Activated naive CD8-positive, alpha-beta T cell treated with anti-CD3 and anti-CD28 coated beads, Interleukin-2, amount 10 ng/mL, durations not matched to agents 7 days and 5 days (primary cell): Measurements from ENCODE around the gene DUSP1. TPM values are rescaled to one million over a fixed set of nuclear protein-coding genes. Genes with fewer than 3 reads are reported as not detected.

Source experiments
- ATAC-seq: fragments of 150-1000 bp; cut with Tn5 transposase; one replicate; pipeline ENCODE4 v1.10.0; 2021; ENCODE audit warnings: low read depth, moderate library complexity
- POLR2A ChIA-PET: fragments of 350-600 bp; sonication (Branson Sonifier 250); formaldehyde crosslinking; loops from one replicate; lab custom pipeline; 2021; ENCODE audit warnings: antibody characterized with exemption; lab: Charles Lee
- DNase-seq: peaks from one replicate; pipeline ENCODE4 v3.0.0; 2021
- H3K27ac Mint-ChIP-seq: one replicate; pipeline ENCODE4 v1.8.0; 2022; ENCODE audit warnings: mild to moderate bottlenecking, mixed read lengths
- H3K27me3 Mint-ChIP-seq: one replicate; pipeline ENCODE4 v1.8.0; 2022; ENCODE audit warnings: mild to moderate bottlenecking, moderate library complexity, mixed read lengths
- H3K36me3 Mint-ChIP-seq: one replicate; pipeline ENCODE4 v1.8.0; 2021; ENCODE audit warnings: mild to moderate bottlenecking, mixed read lengths
- H3K4me1 Mint-ChIP-seq: one replicate; pipeline ENCODE4 v1.8.0; 2021; ENCODE audit warnings: mixed read lengths
- H3K4me3 Mint-ChIP-seq: one replicate; pipeline ENCODE4 v1.8.0; 2022; ENCODE audit warnings: mild to moderate bottlenecking, moderate library complexity, mixed read lengths
- H3K9me3 Mint-ChIP-seq: one replicate; pipeline ENCODE4 v1.8.0; 2021; ENCODE audit warnings: mixed read lengths
- total RNA-seq, 2 experiments: library from RNA; stranded (reverse); gene quantifications; one replicate each; pipeline ENCODE4 v1.2.3, GENCODE V29; 2021

DUSP1 gene
- total RNA-seq, 2 experiments from 2014 or later: 39.4 to 41.5 TPM

DNA sequence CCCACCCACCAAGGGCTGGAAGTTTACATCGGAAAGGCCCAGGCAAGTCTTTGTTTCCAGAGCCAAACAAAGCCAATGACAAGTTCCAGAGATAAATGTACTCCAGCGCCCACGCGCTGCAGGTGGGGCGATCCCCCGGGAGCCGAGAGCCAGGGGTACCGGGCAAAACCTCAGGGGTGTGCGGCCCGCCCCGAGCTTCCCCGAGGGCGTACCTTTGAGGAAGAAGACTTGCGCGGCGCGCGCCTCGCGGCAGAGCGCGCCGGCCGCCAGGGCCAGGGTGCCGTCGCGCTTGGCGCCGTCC is 671 bp downstream of the DUSP1 start:
- peaks cover 33% of the 10 kb centered on the region for H3K4me1 Mint-ChIP-seq
- H3K4me3 Mint-ChIP-seq: peak overlapping the region; percentile 89
- no peaks in the 10 kb centered on the region for H3K9me3 Mint-ChIP-seq
- no peak for ATAC-seq
- no peak for DNase-seq
- H3K36me3 Mint-ChIP-seq: peaks cover 14% of the 10 kb centered on the region
- H3K27ac Mint-ChIP-seq: peak overlapping the region; percentile 77
- H3K27me3 Mint-ChIP-seq: no peaks in the 10 kb centered on the region
- POLR2A ChIA-PET: interaction anchor here (0.5 to 3.4 kb wide), 19 partner anchors 9 to 213 kb away, joined by 3 to 40 read pairs (median 5); partner anchors contain the start of genes ATP6V0E1, ERGIC1 and RPL26L1

- Mint-ChIP-seq H3K4me1 (peaks cover 38% of the 10 kb centered on the region), H3K36me3 (peaks cover 14% of the 10 kb centered on the region), H3K27ac (peak overlapping the region; percentile 77)
Observed at GRCh38 chr5:172769616-172770373, 1.2 kb downstream of the DUSP1 start.

DNA sequence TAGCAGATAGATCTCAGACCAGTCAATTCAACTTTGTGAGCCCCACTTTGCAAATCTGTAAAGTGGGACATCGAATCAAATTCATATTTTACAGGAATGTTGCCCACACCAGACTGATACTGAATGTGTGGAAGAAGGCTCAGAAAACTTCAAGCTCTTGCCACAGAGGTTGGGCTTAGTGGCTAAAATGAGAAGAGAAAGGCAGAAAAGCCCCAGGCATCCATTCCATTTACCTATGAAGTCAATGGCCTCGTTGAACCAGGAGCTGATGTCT is 1.7 kb downstream of the DUSP1 start:
- DNase-seq: no peak
- no peak for ATAC-seq
- Mint-ChIP-seq H3K4me1 (peaks cover 40% of the 10 kb centered on the region), H3K4me3 (peak overlapping the region; percentile 89), H3K27me3 (no peaks in the 10 kb centered on the region), H3K9me3 (no peaks in the 10 kb centered on the region), H3K36me3 (peaks cover 14% of the 10 kb centered on the region), H3K27ac (no peak overlapping the region)
- POLR2A ChIA-PET: interaction anchor here (1.3 kb wide), 1 partner anchor 8 kb away, joined by 4 read pairs; no protein-coding TSS in a partner anchor

More at GRCh38 chr5:172769616-172770373, 1.2 kb downstream of the DUSP1 start:
- no peaks in the 10 kb centered on the region for H3K9me3 Mint-ChIP-seq
- H3K4me3 Mint-ChIP-seq: peak overlapping the region; percentile 89
- POLR2A ChIA-PET: interaction anchor here (0.5 to 3.4 kb wide), 16 partner anchors 9 to 189 kb away, joined by 3 to 40 read pairs (median 4); partner anchors contain the start of genes ERGIC1 and RPL26L1
- no peaks in the 10 kb centered on the region for H3K27me3 Mint-ChIP-seq
- no peak for ATAC-seq
- no peak for DNase-seq

GRCh38 chr5:172768573-172769341 is 2.2 kb downstream of the DUSP1 start:
- DNase-seq: no peak
- peaks cover 14% of the 10 kb centered on the region for H3K36me3 Mint-ChIP-seq
- peaks cover 40% of the 10 kb centered on the region for H3K4me1 Mint-ChIP-seq
- no peaks in the 10 kb centered on the region for H3K27me3 Mint-ChIP-seq
- no peak for ATAC-seq
- no peaks in the 10 kb centered on the region for H3K9me3 Mint-ChIP-seq
- H3K27ac Mint-ChIP-seq: no peak overlapping the region
- POLR2A ChIA-PET: no interaction called here
- peak overlapping the region; percentile 89 for H3K4me3 Mint-ChIP-seq

- DNase-seq: no peak
- H3K27me3 Mint-ChIP-seq: no peaks in the 10 kb centered on the region
- H3K4me1 Mint-ChIP-seq: peaks cover 36% of the 10 kb centered on the region
- POLR2A ChIA-PET: no interaction called here
- H3K36me3 Mint-ChIP-seq: peaks cover 14% of the 10 kb centered on the region
- H3K9me3 Mint-ChIP-seq: no peaks in the 10 kb centered on the region
- H3K27ac Mint-ChIP-seq: no peak overlapping the region
- ATAC-seq: no peak
- H3K4me3 Mint-ChIP-seq: no peak overlapping the region
Observed at GRCh38 chr5:172768098-172768572, 2.9 kb downstream of the DUSP1 start.

GRCh38 chr5:172766287-172767108 is 4.5 kb downstream of the DUSP1 start:
- peaks cover 14% of the 10 kb centered on the region for H3K36me3 Mint-ChIP-seq
- DNase-seq (no peak), ATAC-seq (no peak)
- peaks cover 29% of the 10 kb centered on the region for H3K4me1 Mint-ChIP-seq
- H3K27ac Mint-ChIP-seq: peak overlapping the region; percentile 82
- no peaks in the 10 kb centered on the region for H3K27me3 Mint-ChIP-seq
- POLR2A ChIA-PET: no interaction called here
- H3K9me3 Mint-ChIP-seq: no peaks in the 10 kb centered on the region
- no peak overlapping the region for H3K4me3 Mint-ChIP-seq

- Mint-ChIP-seq H3K36me3 (peaks cover 14% of the 10 kb centered on the region), H3K4me1 (peaks cover 28% of the 10 kb centered on the region), H3K4me3 (peak overlapping the region; percentile 81), H3K9me3 (no peaks in the 10 kb centered on the region), H3K27ac (peak overlapping the region; percentile 82), H3K27me3 (peaks cover 5% of the 10 kb centered on the region)
- no peak for ATAC-seq
- POLR2A ChIA-PET: interaction anchor here (1.2 to 1.8 kb wide), 4 partner anchors 9 to 42 kb away, joined by 5 to 16 read pairs (median 6); no protein-coding TSS in a partner anchor
- no peak for DNase-seq
Observed at GRCh38 chr5:172765766-172766286, 5.2 kb downstream of the DUSP1 start.

DNA sequence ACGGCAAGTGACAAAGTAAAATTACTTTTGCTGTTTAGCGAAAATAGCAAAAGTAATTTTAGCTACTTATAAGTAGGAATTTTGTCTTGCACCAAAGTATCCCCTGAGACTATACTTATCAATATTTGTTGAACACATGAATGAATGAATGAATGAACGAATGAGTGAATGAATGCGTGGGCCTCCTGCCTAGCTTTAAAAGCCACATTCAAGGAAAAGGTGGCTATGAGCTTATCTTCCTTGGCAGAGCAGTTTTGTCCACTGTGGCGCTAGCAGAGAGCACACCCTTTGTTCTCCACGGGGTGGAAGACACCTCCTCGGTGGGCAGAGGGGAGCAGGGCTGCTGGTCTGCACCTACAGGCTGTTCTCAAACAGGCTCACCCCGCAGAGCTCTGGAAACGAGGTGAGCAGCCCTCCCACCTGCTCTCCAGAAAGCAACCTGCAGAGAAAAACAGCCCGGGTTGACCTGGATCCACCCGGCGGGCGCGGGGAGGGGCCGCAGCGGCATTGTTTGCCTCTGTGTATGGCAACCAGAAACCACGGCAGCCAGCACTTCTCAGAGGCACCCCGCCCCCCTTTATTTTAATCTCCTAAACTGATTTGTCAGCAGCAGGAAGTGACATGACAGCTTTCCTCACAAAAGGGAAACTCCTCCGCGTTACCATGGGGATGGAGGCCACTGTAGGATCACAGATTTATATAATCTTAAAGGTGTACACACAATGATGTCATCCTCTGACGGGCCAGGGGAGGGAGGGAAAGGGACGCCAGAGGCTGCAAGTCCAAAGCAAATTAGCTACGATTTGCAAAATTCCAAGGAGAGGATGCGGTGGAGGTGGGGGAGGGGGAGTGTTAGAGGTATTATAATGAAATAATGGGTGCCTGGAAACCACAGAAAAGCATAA is 5.9 kb downstream of the DUSP1 start:
- H3K36me3 Mint-ChIP-seq: peaks cover 14% of the 10 kb centered on the region
- peaks cover 9% of the 10 kb centered on the region for H3K27me3 Mint-ChIP-seq
- H3K4me3 Mint-ChIP-seq: peak overlapping the region; percentile 81
- peaks cover 27% of the 10 kb centered on the region for H3K4me1 Mint-ChIP-seq
- ATAC-seq (peak; percentile 81), DNase-seq (peak; percentile 89)
- H3K27ac Mint-ChIP-seq: peak overlapping the region; percentile 82
- POLR2A ChIA-PET: interaction anchor here (0.7 to 1.8 kb wide), 9 partner anchors 9 to 380 kb away, joined by 3 to 16 read pairs (median 5); partner anchors contain the start of gene BNIP1
- no peaks in the 10 kb centered on the region for H3K9me3 Mint-ChIP-seq

DNA sequence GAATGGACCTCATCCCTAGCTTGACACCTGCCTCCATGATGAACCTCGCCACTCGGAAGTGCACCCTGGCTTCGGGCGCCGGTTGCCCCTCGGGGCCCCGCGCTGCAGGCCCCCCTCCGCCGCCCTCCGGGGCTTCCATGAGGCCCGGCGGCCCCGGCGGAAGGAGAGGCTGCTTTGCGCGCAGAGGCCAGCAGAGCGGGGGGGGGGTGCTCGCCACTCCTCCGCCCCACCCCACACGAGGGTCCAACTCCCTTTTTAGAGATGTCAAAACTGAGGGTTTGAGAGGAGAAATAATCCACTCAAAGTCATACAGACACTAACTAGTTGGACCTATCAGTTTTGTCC is 7.9 kb downstream of the DUSP1 start:
- DNase-seq (no peak), ATAC-seq (no peak)
- POLR2A ChIA-PET: no interaction called here
- H3K36me3 Mint-ChIP-seq: peaks cover 5% of the 10 kb centered on the region
- no peak overlapping the region for H3K27ac Mint-ChIP-seq
- H3K4me1 Mint-ChIP-seq: peaks cover 16% of the 10 kb centered on the region
- H3K27me3 Mint-ChIP-seq: peaks cover 17% of the 10 kb centered on the region
- peaks cover 2% of the 10 kb centered on the region for H3K9me3 Mint-ChIP-seq
- H3K4me3 Mint-ChIP-seq: no peak overlapping the region

DNA sequence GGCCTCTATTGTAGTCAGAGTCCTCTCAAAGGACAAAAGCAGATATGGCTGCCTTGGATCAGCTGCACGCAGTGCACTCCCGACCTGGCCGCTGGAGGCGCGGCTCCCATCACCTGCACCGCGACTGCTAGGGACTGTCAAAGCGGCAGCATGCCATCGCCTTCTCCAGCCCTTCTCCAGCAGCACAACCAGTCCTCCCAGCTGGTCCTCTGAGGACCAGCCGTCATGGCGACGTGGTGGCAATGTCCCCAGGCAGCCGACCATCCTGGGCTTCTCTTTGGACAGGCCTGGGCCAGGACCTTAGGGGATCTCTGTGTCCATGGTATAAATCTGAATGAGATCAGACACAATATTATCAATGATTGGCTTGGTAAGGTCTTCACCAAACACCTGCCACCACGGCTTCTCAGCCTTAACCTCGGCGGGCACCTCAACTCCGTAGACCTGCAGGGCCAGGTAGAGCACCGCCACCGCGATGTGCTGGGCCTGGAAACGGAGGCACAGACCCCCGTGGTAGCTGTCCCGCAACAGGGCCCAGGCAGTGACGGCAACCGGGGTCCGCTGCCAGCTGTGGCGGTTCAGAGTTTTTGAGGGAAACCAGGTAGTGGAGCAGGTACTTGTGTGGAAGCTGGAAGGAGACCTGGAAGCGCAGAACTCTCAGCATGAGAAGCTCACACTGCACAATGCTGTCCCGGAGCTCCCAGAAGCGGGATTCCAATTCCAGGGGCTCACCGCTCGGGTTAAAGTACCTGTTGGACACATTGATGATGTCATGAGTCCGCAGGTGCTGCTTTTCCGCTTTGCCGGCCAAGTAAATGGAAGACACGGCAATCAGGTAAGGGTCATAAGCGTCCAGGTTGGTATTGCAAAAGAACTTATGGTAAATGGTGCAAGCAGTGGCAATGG is 8.5 kb downstream of the DUSP1 start:
- Mint-ChIP-seq H3K9me3 (peaks cover 2% of the 10 kb centered on the region), H3K27me3 (peaks cover 17% of the 10 kb centered on the region), H3K36me3 (peaks cover under 1% of the 10 kb centered on the region), H3K27ac (no peak overlapping the region), H3K4me3 (no peak overlapping the region), H3K4me1 (peaks cover 16% of the 10 kb centered on the region)
- DNase-seq (no peak), ATAC-seq (no peak)
- POLR2A ChIA-PET: interaction anchor here (3.6 kb wide), 1 partner anchor 9 kb away, joined by 18 read pairs; the partner anchor contains the start of gene DUSP1

GRCh38 chr5:172760959-172761358 is 10.0 kb downstream of the DUSP1 start:
- no peak for ATAC-seq
- POLR2A ChIA-PET: interaction anchor here (0.9 to 3.6 kb wide), 2 partner anchors 9 to 11 kb away, joined by 4 to 18 read pairs; partner anchors contain the start of gene DUSP1
- H3K27ac Mint-ChIP-seq: no peak overlapping the region
- H3K9me3 Mint-ChIP-seq: peaks cover 2% of the 10 kb centered on the region
- H3K4me3 Mint-ChIP-seq: no peak overlapping the region
- peaks cover 12% of the 10 kb centered on the region for H3K4me1 Mint-ChIP-seq
- no peak for DNase-seq
- H3K27me3 Mint-ChIP-seq: peaks cover 17% of the 10 kb centered on the region
- no peaks in the 10 kb centered on the region for H3K36me3 Mint-ChIP-seq
